ENCODE measurements around the gene ZNF330. TPM values are rescaled to one million over a fixed set of nuclear protein-coding genes. Genes with fewer than 3 reads are reported as not detected.
"Not testable (repeated sequence)": the region's sequence is repeated elsewhere in the genome, so short reads cannot be mapped to it uniquely, and the experiment has no call there.

ZNF330 gene
- 10 to 100 TPM; 18.1 to 36.3 (median 32.7) TPM for polyA plus RNA-seq

GRCh38 chr4:141220691-141221659, at the start of gene ZNF330:
ZNF330 (plus strand) TSS chr4:141220895; CDS start chr4:141222372, 1,477 bp downstream.
- 0% methylated on average over 48 to 57 of the region's 57 CpGs for WGBS, 3 donors
- peak within 1 kb of the TSS; percentile 98 for H3K27ac ChIP-seq (ENCODE audit: low read depth, low read length)

- WGBS, 3 donors: 56 to 57% (median 57%) methylated on average over 1 of the region's 1 CpG
- H3K27ac ChIP-seq (ENCODE audit: low read depth, low read length): no peak overlapping the region
These were observed 46.2 kb upstream of the ZNF330 start for GRCh38 chr4:141174457-141174856.

GRCh38 chr4:141177171-141177570, 43.5 kb upstream of the ZNF330 start:
- no peak overlapping the region for H3K27ac ChIP-seq (ENCODE audit: low read depth, low read length)
- 36 to 65% (median 49%) methylated on average over 1 of the region's 1 CpG for WGBS, 3 donors

- WGBS, 3 donors: 41 to 58% (median 54%) methylated on average over 8 of the region's 8 CpGs
These were observed 41.0 kb upstream of the ZNF330 start for GRCh38 chr4:141179474-141180373.

GRCh38 chr4:141180991-141181761, 39.5 kb upstream of the ZNF330 start:
- 68 to 92% (median 89%) methylated on average over 2 of the region's 2 CpGs for whole genome bisulfite sequencing, 3 donors
- H3K27ac ChIP-seq (ENCODE audit: low read depth, low read length): no peak overlapping the region

More at GRCh38 chr4:141179474-141180373, 41.0 kb upstream of the ZNF330 start:
- H3K27ac ChIP-seq (ENCODE audit: low read depth, low read length): no peak overlapping the region

- H3K27ac ChIP-seq (ENCODE audit: low read depth, low read length): not testable (repeated sequence)
- 70 to 81% (median 72%) methylated on average over 2 of the region's 2 CpGs for WGBS, 3 donors
These were observed 37.2 kb upstream of the ZNF330 start for GRCh38 chr4:141183491-141183890.

GRCh38 chr4:141192564-141192963, 28.1 kb upstream of the ZNF330 start:
- 94 to 97% (median 95%) methylated on average over 2 of the region's 2 CpGs for WGBS, 3 donors
- no peak overlapping the region for H3K27ac ChIP-seq (ENCODE audit: low read depth, low read length)

GRCh38 chr4:141193516-141194034, 27.1 kb upstream of the ZNF330 start:
- 62 to 73% (median 67%) methylated on average over 2 of the region's 2 CpGs for WGBS, 3 donors
- H3K27ac ChIP-seq (ENCODE audit: low read depth, low read length): no peak overlapping the region

- H3K27ac ChIP-seq (ENCODE audit: low read depth, low read length): no peak overlapping the region
- 64 to 83% (median 77%) methylated on average over 2 of the region's 2 CpGs for WGBS, 3 donors
These were observed 25.5 kb upstream of the ZNF330 start for GRCh38 chr4:141195095-141195707.

- no peak overlapping the region for H3K27ac ChIP-seq (ENCODE audit: low read depth, low read length)
- 61 to 78% (median 76%) methylated on average over 1 of the region's 1 CpG for WGBS, 3 donors
These were observed 24.3 kb upstream of the ZNF330 start for GRCh38 chr4:141196227-141196933.

GRCh38 chr4:141207961-141208360, 12.7 kb upstream of the ZNF330 start:
- WGBS, 3 donors: 65 to 76% (median 68%) methylated on average over 5 of the region's 5 CpGs
- no peak overlapping the region for H3K27ac ChIP-seq (ENCODE audit: low read depth, low read length)

- no peak overlapping the region for H3K27ac ChIP-seq (ENCODE audit: low read depth, low read length)
- WGBS, 3 donors: 66 to 76% (median 68%) methylated on average over 3 of the region's 3 CpGs
These were observed 10.5 kb upstream of the ZNF330 start for GRCh38 chr4:141210168-141210567.

GRCh38 chr4:141213550-141213991, 7.1 kb upstream of the ZNF330 start:
- 89 to 93% (median 92%) methylated on average over 25 to 26 of the region's 26 CpGs for WGBS, 3 donors
- no peak overlapping the region for H3K27ac ChIP-seq (ENCODE audit: low read depth, low read length)

GRCh38 chr4:141215030-141215429, 5.7 kb upstream of the ZNF330 start:
- no peak overlapping the region for H3K27ac ChIP-seq (ENCODE audit: low read depth, low read length)

GRCh38 chr4:141216002-141216761, 4.5 kb upstream of the ZNF330 start:
- H3K27ac ChIP-seq (ENCODE audit: low read depth, low read length): no peak overlapping the region
- WGBS, 3 donors: 55 to 81% (median 58%) methylated on average over 5 of the region's 5 CpGs

GRCh38 chr4:141220271-141220670, 424 bp upstream of the ZNF330 start:
- no peak overlapping the region for H3K27ac ChIP-seq (ENCODE audit: low read depth, low read length)
- 76 to 91% (median 89%) methylated on average over 7 of the region's 7 CpGs for WGBS, 3 donors

Measured in adipose tissue (tissue), 3 donors.